ENCODE measurements around the gene TAF11L12.
"Not testable (repeated sequence)": the region's sequence is repeated elsewhere in the genome, so short reads cannot be mapped to it uniquely, and the experiment has no call there.

TAF11L12 gene

GRCh38 chr5:17610092-17610491 lies at the start of gene TAF11L12:
Gene TAF11L12, plus strand, starts transcription at chr5:17610392.
- DNase-seq = not testable (repeated sequence)

- DNase-seq = not testable (repeated sequence)
Measured at GRCh38 chr5:17585658-17586057, 24.5 kb upstream of the TAF11L12 start, which contains the start of gene TAF11L7. Gene TAF11L7, minus strand, starts transcription at chr5:17585758.

DNA sequence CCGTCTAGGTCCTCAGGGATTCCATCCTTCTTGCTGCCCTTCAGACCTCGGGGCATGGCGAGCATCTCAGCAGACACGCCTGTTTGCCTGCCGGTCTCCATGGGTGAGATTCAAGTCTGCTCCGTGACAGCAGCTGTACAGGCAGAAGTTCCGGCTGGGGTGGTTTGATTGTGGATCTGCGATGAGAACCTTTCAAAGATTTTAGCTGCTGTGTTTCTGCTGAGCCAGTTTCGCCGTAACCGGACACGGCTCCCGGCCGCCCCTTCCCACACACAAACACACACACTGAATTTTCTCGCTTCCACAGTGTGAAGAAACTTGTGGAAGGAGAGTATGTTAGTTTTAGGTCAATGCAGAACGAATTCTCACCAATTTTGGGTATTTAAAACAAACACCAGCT lies 19.3 kb upstream of the TAF11L12 start, which contains the start of gene TAF11L8:
Gene TAF11L8, minus strand, starts transcription at position 101 of the 400 bp plus-strand sequence.
- DNase-seq = not testable (repeated sequence)

- not testable (repeated sequence) for DNase-seq
Measured at GRCh38 chr5:17594255-17594654, 15.9 kb upstream of the TAF11L12 start, which contains the start of gene TAF11L9. Gene TAF11L9, minus strand, starts transcription at chr5:17594394.

DNA sequence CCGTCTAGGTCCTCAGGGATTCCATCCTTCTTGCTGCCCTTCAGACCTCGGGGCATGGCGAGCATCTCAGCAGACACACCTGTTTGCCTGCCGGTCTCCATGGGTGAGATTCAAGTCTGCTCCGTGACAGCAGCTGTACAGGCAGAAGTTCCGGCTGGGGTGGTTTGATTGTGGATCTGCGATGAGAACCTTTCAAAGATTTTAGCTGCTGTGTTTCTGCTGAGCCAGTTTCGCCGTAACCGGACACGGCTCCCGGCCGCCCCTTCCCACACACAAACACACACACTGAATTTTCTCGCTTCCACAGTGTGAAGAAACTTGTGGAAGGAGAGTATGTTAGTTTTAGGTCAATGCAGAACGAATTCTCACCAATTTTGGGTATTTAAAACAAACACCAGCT lies 12.5 kb upstream of the TAF11L12 start, which contains the start of gene TAF11L10:
Gene TAF11L10, minus strand, starts transcription at position 101 of the 400 bp plus-strand sequence.
- DNase-seq = not testable (repeated sequence)

DNA sequence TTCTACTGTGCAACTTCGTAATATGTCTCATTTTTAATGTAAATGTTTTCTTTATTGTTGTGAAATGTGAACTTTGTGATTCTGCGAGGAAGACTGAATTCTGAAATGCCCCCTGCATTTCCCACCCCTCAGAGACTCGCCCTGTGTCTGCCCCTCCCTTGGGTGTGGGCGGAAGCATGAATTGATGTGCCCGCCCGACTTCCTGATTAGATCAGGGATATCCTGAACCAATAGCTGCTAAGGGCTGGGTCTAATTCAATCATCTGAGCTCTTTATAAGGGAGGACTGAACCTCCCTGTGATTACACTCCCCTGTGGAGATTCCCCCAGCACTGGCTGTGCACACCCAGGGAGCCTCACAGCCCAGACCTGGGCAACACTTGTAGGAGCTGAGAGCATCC lies 6.3 kb upstream of the TAF11L12 start, which contains the start of gene TAF11L11:
Gene TAF11L11, plus strand, starts transcription at position 304 of the 400 bp plus-strand sequence.
- DNase-seq = not testable (repeated sequence)

DNA sequence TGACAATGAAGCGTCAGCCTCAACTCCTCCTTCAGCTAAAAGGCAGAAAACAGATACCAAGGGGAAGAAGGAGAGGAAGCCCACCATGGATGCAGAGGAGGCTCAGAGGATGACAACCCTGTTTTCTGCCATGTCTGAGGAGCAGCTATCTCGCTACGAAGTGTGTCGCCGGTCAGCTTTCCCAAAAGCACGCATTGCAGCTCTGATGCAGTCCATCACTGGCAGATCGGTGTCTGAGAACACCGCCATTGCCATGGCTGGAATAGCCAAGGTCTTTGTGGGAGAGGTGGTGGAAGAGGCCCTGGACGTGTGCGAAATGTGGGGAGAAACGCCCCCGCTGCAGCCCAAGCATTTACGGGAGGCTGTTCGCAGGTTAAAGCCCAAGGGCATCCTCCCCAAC lies 5.2 kb upstream of the TAF11L12 start:
- DNase-seq = no peak

- DNase-seq = not testable (repeated sequence)
Measured at GRCh38 chr5:17607461-17607860, 2.7 kb upstream of the TAF11L12 start.

- DNase-seq = no peak
Measured at GRCh38 chr5:17614872-17615605, 4.8 kb downstream of the TAF11L12 start.

- DNase-seq = no peak
Measured at GRCh38 chr5:17619354-17619753, 9.2 kb downstream of the TAF11L12 start.

- no peak for DNase-seq
Measured at GRCh38 chr5:17620627-17621026, 10.4 kb downstream of the TAF11L12 start.

GRCh38 chr5:17625686-17626085 lies 15.5 kb downstream of the TAF11L12 start:
- DNase-seq = no peak

- DNase-seq = not testable (repeated sequence)
Measured at GRCh38 chr5:17631788-17632187, 21.6 kb downstream of the TAF11L12 start, which contains the start of gene TAF11L13. Gene TAF11L13, plus strand, starts transcription at chr5:17632088.

- DNase-seq = no peak
Measured at GRCh38 chr5:17634160-17634559, 24.0 kb downstream of the TAF11L12 start, which contains the start of gene TAF11L14. Gene TAF11L14, plus strand, starts transcription at chr5:17634460.

- DNase-seq = not testable (repeated sequence)
Measured at GRCh38 chr5:17649232-17649631, 39.0 kb downstream of the TAF11L12 start.

- not testable (repeated sequence) for DNase-seq
Measured at GRCh38 chr5:17655201-17655759, 45.1 kb downstream of the TAF11L12 start.

DNA sequence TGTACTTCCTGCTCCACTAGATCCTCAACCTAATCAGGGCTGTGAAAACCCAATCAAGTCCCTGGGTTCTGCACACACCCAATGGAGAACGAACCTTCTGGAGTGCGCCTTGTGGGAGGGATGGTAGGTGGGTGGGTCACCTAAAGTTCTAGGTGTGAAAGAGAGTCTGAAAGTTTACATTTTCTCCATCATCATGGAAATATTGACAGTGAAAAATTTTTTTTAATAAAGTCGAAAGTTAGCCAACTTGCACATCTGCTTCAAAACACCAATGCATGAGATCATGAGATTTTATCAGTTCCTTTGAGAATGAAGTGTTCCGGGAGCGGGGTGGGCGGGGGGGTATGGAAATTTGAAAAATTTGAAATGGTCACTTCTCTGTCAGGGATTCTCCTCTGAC lies 45.7 kb downstream of the TAF11L12 start:
- no peak for DNase-seq

Measured in NCI-H2171 (cell line).